IMR-90 (cell line): ENCODE measurements around the gene LRRC70. TPM values are rescaled to one million over a fixed set of nuclear protein-coding genes. Genes with fewer than 3 reads are reported as not detected.

Source experiments
- ATAC-seq: fragments of 200-7000 bp; cut with Tn5 transposase; 2 replicates; pipeline ENCODE4 v1.9.1; 2020; ENCODE audit warnings: low read depth, mild to moderate bottlenecking, moderate library complexity
- BruUV-seq: library from RNA; stranded (reverse); fragments of 400-500 nt; replicated peaks from 2 replicates; lab custom pipeline; 2021; lab: Mats Ljungman, UMichigan
- CTCF ChIA-PET: fragments of 300-600 bp; formaldehyde crosslinking; extraction: SDS; loops from one replicate; lab custom pipeline; 2021; ENCODE audit warnings: antibody characterized with exemption; lab: Yijun Ruan, JAX
- POLR2A ChIA-PET: fragments of 300-600 bp; sonication (Branson Sonifier 250); formaldehyde crosslinking; loops from one replicate; lab custom pipeline; 2022; ENCODE audit warnings: antibody characterized with exemption; ENCODE audit not compliant: unreplicated experiment; lab: Charles Lee
- DNase-seq: peaks from one replicate; pipeline ENCODE4 v3.0.0; 2013
- H2AFZ ChIP-seq: replicated peaks from 2 replicates; pipeline ENCODE3; 2013; ENCODE audit warnings: low read length, mild to moderate bottlenecking; ENCODE audit not compliant: poor library complexity
- H2AK5ac ChIP-seq: 2 replicates; pipeline ENCODE4 v1.6.1; 2013; ENCODE audit warnings: low read depth, low read length, inconsistent platforms
- H2AK9ac ChIP-seq: replicated peaks from 2 replicates; pipeline ENCODE3; 2013; ENCODE audit warnings: mild to moderate bottlenecking, low read depth, low read length, moderate library complexity; ENCODE audit not compliant: poor library complexity
- H2BK120ac ChIP-seq: 2 replicates; pipeline ENCODE4 v1.6.1; 2013; ENCODE audit warnings: low read depth, low read length, inconsistent platforms
- H2BK15ac ChIP-seq: 3 replicates; pipeline ENCODE4 v1.6.1; 2013; ENCODE audit warnings: low read depth, low read length, inconsistent platforms
- H2BK20ac ChIP-seq: 2 replicates; pipeline ENCODE4 v1.6.1; 2013; ENCODE audit warnings: low read depth, mild to moderate bottlenecking, inconsistent platforms, low read length, moderate library complexity
- H2BK5ac ChIP-seq: 2 replicates; pipeline ENCODE4 v1.6.1; 2013; ENCODE audit warnings: mild to moderate bottlenecking, low read depth, low read length, inconsistent platforms; ENCODE audit not compliant: poor library complexity, severe bottlenecking
- H3K14ac ChIP-seq: replicated peaks from 2 replicates; pipeline ENCODE4 v1.6.1; 2013; ENCODE audit warnings: low read depth, low read length, inconsistent platforms
- H3K18ac ChIP-seq: 2 replicates; pipeline ENCODE4 v1.6.1; 2013; ENCODE audit warnings: low read depth, low read length, control low read depth
- H3K23ac ChIP-seq: 2 replicates; pipeline ENCODE4 v1.6.1; 2013; ENCODE audit warnings: low read depth, low read length, inconsistent platforms
- H3K27ac ChIP-seq: 2 replicates; pipeline ENCODE4 v1.5.1; 2013; ENCODE audit warnings: mild to moderate bottlenecking, control low read depth, low read length; ENCODE audit not compliant: insufficient read depth
- H3K27me3 ChIP-seq: 2 replicates; pipeline ENCODE4 v1.6.1; 2013; ENCODE audit warnings: low read length; ENCODE audit not compliant: control insufficient read depth, insufficient read depth
- H3K36me3 ChIP-seq: 2 replicates; pipeline ENCODE4 v1.6.1; 2013; ENCODE audit warnings: low read length, mixed read lengths; ENCODE audit not compliant: control insufficient read depth, insufficient read depth
- H3K4ac ChIP-seq: 2 replicates; pipeline ENCODE4 v1.6.1; 2013; ENCODE audit warnings: low read depth, low read length, inconsistent platforms
- H3K4me1 ChIP-seq: 2 replicates; pipeline ENCODE4 v1.6.1; 2013; ENCODE audit warnings: low read length, mixed read lengths; ENCODE audit not compliant: control insufficient read depth, insufficient read depth
- H3K4me2 ChIP-seq: 2 replicates; pipeline ENCODE4 v1.6.1; 2013; ENCODE audit warnings: low read depth, mild to moderate bottlenecking, control low read depth, low read length, moderate library complexity
- H3K4me3 ChIP-seq: 2 replicates; pipeline ENCODE4 v1.5.1; 2013; ENCODE audit warnings: low read depth, mild to moderate bottlenecking, control low read depth, low read length, moderate library complexity; ENCODE audit not compliant: insufficient read depth
- H3K56ac ChIP-seq: 2 replicates; pipeline ENCODE4 v1.6.1; 2013; ENCODE audit warnings: low read length, inconsistent platforms; ENCODE audit not compliant: insufficient read depth; ENCODE audit errors: extremely low read depth
- H3K79me1 ChIP-seq, 2 experiments: 2 replicates each; pipeline ENCODE4 v1.6.1; 2013; ENCODE audit warnings: low read length in 2 of 2, inconsistent platforms in 1 of 2, low read depth in 1 of 2
- H3K9ac ChIP-seq: 2 replicates; pipeline ENCODE4 v1.6.1; 2013; ENCODE audit warnings: low read depth, low read length, control low read depth
- H3K9me1 ChIP-seq: 2 replicates; pipeline ENCODE4 v1.6.1; 2013; ENCODE audit warnings: low read length, inconsistent platforms; ENCODE audit not compliant: insufficient read depth
- H3K9me3 ChIP-seq: 2 replicates; pipeline ENCODE4 v1.6.1; 2013; ENCODE audit warnings: low read length; ENCODE audit not compliant: control insufficient read depth, insufficient read depth
- H4K20me1 ChIP-seq: 2 replicates; pipeline ENCODE4 v1.6.1; 2013; ENCODE audit warnings: low read length, inconsistent platforms; ENCODE audit not compliant: insufficient read depth
- H4K5ac ChIP-seq: 2 replicates; pipeline ENCODE4 v1.6.1; 2013; ENCODE audit warnings: mild to moderate bottlenecking, low read depth, low read length, control low read depth
- H4K8ac ChIP-seq, 2 experiments: 2 replicates each; pipeline ENCODE4 v1.6.1; 2013; ENCODE audit warnings: low read depth in 2 of 2, low read length in 2 of 2, control low read depth in 1 of 2, inconsistent platforms in 1 of 2
- H4K91ac ChIP-seq: 2 replicates; pipeline ENCODE4 v1.6.1; 2013; ENCODE audit warnings: low read depth, low read length, inconsistent platforms; ENCODE audit not compliant: insufficient read depth
- CEBPB ChIP-seq: IDR thresholded peaks from 2 replicates; pipeline ENCODE4 v1.6.1; 2012; ENCODE audit warnings: low read depth, low read length, improper control_type of control experiment
- CHD1 ChIP-seq: IDR thresholded peaks from 2 replicates; pipeline ENCODE4 v1.6.1; 2012; ENCODE audit warnings: low read depth, low read length, improper control_type of control experiment
- CTCF ChIP-seq: conservative IDR thresholded peaks from 2 replicates; pipeline ENCODE4 v1.5.1; 2012; ENCODE audit warnings: mild to moderate bottlenecking, low read depth, low read length, improper control_type of control experiment
- ELK1 ChIP-seq: fragments of 150-350 bp; IDR thresholded peaks from 2 replicates; pipeline ENCODE4 v1.6.1; 2016; ENCODE audit warnings: low read depth, mild to moderate bottlenecking, low read length, moderate library complexity, borderline replicate concordance
- MAZ ChIP-seq: IDR thresholded peaks from 2 replicates; pipeline ENCODE4 v1.6.1; 2012; ENCODE audit warnings: low read depth, mild to moderate bottlenecking, low read length, improper control_type of control experiment, moderate library complexity, borderline replicate concordance
- MXI1 ChIP-seq: IDR thresholded peaks from 2 replicates; pipeline ENCODE4 v1.6.1; 2012; ENCODE audit warnings: low read depth, mild to moderate bottlenecking, low read length, moderate library complexity, borderline replicate concordance
- RAD21 ChIP-seq: IDR thresholded peaks from 2 replicates; pipeline ENCODE4 v1.6.1; 2012; ENCODE audit warnings: low read length, improper control_type of control experiment
- RCOR1 ChIP-seq: IDR thresholded peaks from 2 replicates; pipeline ENCODE4 v1.6.1; 2012; ENCODE audit warnings: mild to moderate bottlenecking, low read length, improper control_type of control experiment; ENCODE audit not compliant: insufficient replicate concordance
- RFX5 ChIP-seq: IDR thresholded peaks from 2 replicates; pipeline ENCODE4 v1.8.0; 2012; ENCODE audit warnings: low read depth, mild to moderate bottlenecking, low read length, moderate library complexity
- WGBS, 2 experiments: methylation state at CpG; one replicate each; pipeline versions ENCODE4 v1.1.5 to v1.1.7; 2013; ENCODE audit warnings: missing lambda C conversion rate in 2 of 2; ENCODE audit not compliant: insufficient read length in 1 of 2; ENCODE audit errors: extremely low coverage in 2 of 2; 5-methylcytosine and 5-hydroxymethylcytosine counted together
- dilution Hi-C: fragments of 300-500 bp; cut with HindIII; formaldehyde crosslinking; loops from one replicate; pipeline ENCODE4 v1.14.3; 2018; ENCODE audit warnings: low sequenced_read_pairs; ENCODE audit not compliant: unreplicated experiment
- in situ Hi-C: fragments of 300-500 bp; cut with MboI; formaldehyde crosslinking; loops from 3 replicates; pipeline ENCODE4 v1.14.3; 2019; ENCODE audit warnings: low sequenced_read_pairs, inconsistent platforms, mixed read lengths
- intact Hi-C: fragments of 100-400 bp; cut with micrococcal nuclease; formaldehyde crosslinking; loops from 2 replicates; pipeline ENCODE4 v1.10.0; 2022
- polyA plus RNA-seq, 3 experiments: library from polyadenylated mRNA; depleted of rRNA; stranded (reverse); fragments of >200 nt; gene quantifications; 2 replicates each; pipeline ENCODE4 v1.2.3, GENCODE V29; 2012; ENCODE audit warnings: low replicate concordance in 1 of 3
- total RNA-seq: library from RNA; depleted of rRNA; stranded (reverse); fragments of >200 nt; gene quantifications from 2 replicates; pipeline ENCODE4 v1.2.3, GENCODE V29; 2012
- TF ChIP-seq, protein P1 (sequence below): fragments of 150-350 bp; IDR thresholded peaks from 2 replicates; pipeline ENCODE4 v1.6.1; 2017; ENCODE audit warnings: mild to moderate bottlenecking, antibody characterized with exemption, low read length, low read depth

Gene LRRC70
- total and polyA plus RNA-seq, 2 of the 4 experiments (the other 2 are of a cell fraction), result 0.19 to 0.36 TPM

GRCh38 chr5:62534461-62535236, 44.0 kb upstream of the LRRC70 start:
- DNase-seq, result no peak
- POLR2A ChIA-PET, result no interaction called here
- Histone ChIP-seq H3K9ac (no peak overlapping the region), H3K79me1 (no peaks in the 10 kb centered on the region; a peak in 1 of 4 replicates), H3K18ac (no peak overlapping the region), H3K4me2 (no peak overlapping the region), H2AFZ (no peak overlapping the region), H4K8ac (no peak overlapping the region), H3K23ac (no peak overlapping the region), H2BK120ac (no peak overlapping the region), H3K56ac (no peak overlapping the region), H2BK20ac (no peak overlapping the region), H4K91ac (no peak overlapping the region), H3K9me1 (no peaks in the 10 kb centered on the region), H2BK15ac (no peak overlapping the region), H3K4me3 (no peak overlapping the region), H3K4ac (no peak overlapping the region), H4K20me1 (no peaks in the 10 kb centered on the region), H4K5ac (no peak overlapping the region), H3K27me3 (no peaks in the 10 kb centered on the region), H3K9me3 (no peaks in the 10 kb centered on the region), H3K36me3 (0 out of 2 replicates have a peak, but pooled peaks cover 1% of the 10 kb centered on the region), H3K4me1 (no peaks in the 10 kb centered on the region; the same call in 1 of the 2 replicates), H2AK9ac (no peak overlapping the region), H2AK5ac (no peak overlapping the region), H2BK5ac (no peak overlapping the region), H3K14ac (no peak overlapping the region), H3K27ac (no peak overlapping the region)
- no peak for ATAC-seq
- BruUV-seq, result no TSS peak
- dilution Hi-C loops, result no loop called here
- TF ChIP-seq MXI1 (no peak), RAD21 (no peak), CTCF (no peak), MAZ (no peak), RCOR1 (no peak), CHD1 (no peak), RFX5 (no peak), ELK1 (no peak), CEBPB (no peak)
- TF ChIP-seq, protein P1, sequence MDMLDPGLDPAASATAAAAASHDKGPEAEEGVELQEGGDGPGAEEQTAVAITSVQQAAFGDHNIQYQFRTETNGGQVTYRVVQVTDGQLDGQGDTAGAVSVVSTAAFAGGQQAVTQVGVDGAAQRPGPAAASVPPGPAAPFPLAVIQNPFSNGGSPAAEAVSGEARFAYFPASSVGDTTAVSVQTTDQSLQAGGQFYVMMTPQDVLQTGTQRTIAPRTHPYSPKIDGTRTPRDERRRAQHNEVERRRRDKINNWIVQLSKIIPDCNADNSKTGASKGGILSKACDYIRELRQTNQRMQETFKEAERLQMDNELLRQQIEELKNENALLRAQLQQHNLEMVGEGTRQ, result no peak
- CTCF ChIA-PET, result no interaction called here
- WGBS, 2 experiments, result no CpG with 5 or more reads among the region's 4 CpGs
- in situ Hi-C loops, result no loop called here
- intact Hi-C loops, result no loop called here
